ENCODE results near the gene TFEB.

Gene TFEB

GRCh38 chr6:41678511-41679084 is 56.8 kb downstream of the TFEB start:
- Histone ChIP-seq H3K4me3 (ENCODE audit: low read depth, low read length) (no peak overlapping the region), H2AFZ (ENCODE audit: insufficient read depth, low read length, poor library complexity) (no peak overlapping the region), H3K36me3 (ENCODE audit: control insufficient read depth in 1 of 2, insufficient read depth in 2 of 2, low read length in 2 of 2) (no peaks in the 10 kb centered on the region), H3K27ac (ENCODE audit: low read depth, low read length) (no peak overlapping the region), H4K12ac (ENCODE audit: low read depth, low read length) (no peak overlapping the region), H3K9ac (ENCODE audit: low read length) (no peak overlapping the region), H3K23ac (ENCODE audit: low read length) (no peak overlapping the region), H2AK5ac (ENCODE audit: low read length) (no peak overlapping the region), H3K79me2 (ENCODE audit: control insufficient read depth, insufficient read depth, low read length, poor library complexity) (no peaks in the 10 kb centered on the region), H3K14ac (ENCODE audit: low read length) (no peak overlapping the region), H3K9me3 (ENCODE audit: insufficient read depth, low read depth, low read length) (peaks cover 2% of the 10 kb centered on the region), H4K91ac (ENCODE audit: low read depth, low read length) (no peak overlapping the region), H2BK120ac (ENCODE audit: insufficient read depth, low read length, poor library complexity) (no peak overlapping the region), H2BK5ac (ENCODE audit: low read depth, low read length, poor library complexity) (no peak overlapping the region), H3K4me1 (ENCODE audit: control insufficient read depth in 1 of 2, insufficient read depth in 2 of 2, low read length in 2 of 2) (peaks cover 9 to 17% of the 10 kb centered on the region in 2 experiments), H3K4me2 (ENCODE audit: low read length) (no peak overlapping the region), H2BK12ac (ENCODE audit: low read length) (no peak overlapping the region), H3K18ac (ENCODE audit: low read length) (no peak overlapping the region), H3K79me1 (ENCODE audit: low read length) (peaks cover 8% of the 10 kb centered on the region), H4K8ac (ENCODE audit: low read depth, low read length) (no peak overlapping the region), H3K4ac (ENCODE audit: low read depth, low read length) (no peak overlapping the region), H3K27me3 (ENCODE audit: insufficient read depth, low read length) (no peaks in the 10 kb centered on the region)
- no peak for DNase-seq
- no CpG with 5 or more reads among the region's 8 CpGs for WGBS (ENCODE audit: extremely low coverage, insufficient coverage, insufficient read length)

DNA sequence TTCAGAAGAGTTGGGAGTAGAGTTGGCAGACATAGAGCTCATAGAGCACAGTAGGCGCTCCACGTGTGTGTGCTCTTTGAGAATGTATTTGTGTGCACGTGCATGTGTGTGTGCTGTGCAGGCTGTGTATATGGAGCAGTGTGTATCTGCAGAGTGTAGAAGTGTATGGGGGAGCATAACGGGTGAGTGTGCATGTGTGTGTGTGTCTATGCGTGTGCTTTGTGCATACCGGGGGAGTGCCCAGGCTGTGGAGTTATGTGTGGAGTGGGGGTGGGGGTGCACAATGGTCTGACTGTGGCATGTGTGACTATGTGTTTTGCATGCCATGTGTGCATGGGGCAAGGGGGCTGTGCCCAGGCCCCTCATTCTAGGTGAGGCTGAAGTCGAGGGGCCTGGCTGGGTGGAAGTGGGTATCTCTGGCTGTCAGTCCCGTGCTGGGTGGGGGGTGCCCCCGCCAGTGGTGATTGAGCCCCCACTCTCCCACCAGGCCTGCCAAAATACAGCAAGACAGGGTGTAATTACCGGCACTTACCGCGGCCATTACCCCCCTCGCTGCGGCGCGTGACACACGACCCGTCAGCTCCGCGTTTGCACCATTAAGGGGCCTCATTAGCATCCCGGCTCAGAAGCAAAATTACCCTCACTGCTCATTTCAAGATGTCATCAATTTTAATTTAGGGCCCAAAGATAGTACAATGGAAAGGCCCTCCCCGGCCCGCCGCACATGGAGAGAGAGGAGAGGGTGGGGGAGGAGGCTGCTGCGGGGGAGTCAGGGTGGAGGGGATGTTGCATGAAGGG is 58.1 kb downstream of the TFEB start:
- Histone ChIP-seq H3K4ac (ENCODE audit: low read depth, low read length) (no peak overlapping the region), H3K4me2 (ENCODE audit: low read length) (no peak overlapping the region), H3K79me1 (ENCODE audit: low read length) (peaks cover 4% of the 10 kb centered on the region), H2BK120ac (ENCODE audit: insufficient read depth, low read length, poor library complexity) (no peak overlapping the region), H3K4me3 (ENCODE audit: low read depth, low read length) (no peak overlapping the region), H2BK12ac (ENCODE audit: low read length) (no peak overlapping the region), H3K9me3 (ENCODE audit: insufficient read depth, low read depth, low read length) (peaks cover 3% of the 10 kb centered on the region), H2AFZ (ENCODE audit: insufficient read depth, low read length, poor library complexity) (no peak overlapping the region), H3K27ac (ENCODE audit: low read depth, low read length) (no peak overlapping the region), H4K12ac (ENCODE audit: low read depth, low read length) (no peak overlapping the region), H3K79me2 (ENCODE audit: control insufficient read depth, insufficient read depth, low read length, poor library complexity) (no peaks in the 10 kb centered on the region), H4K91ac (ENCODE audit: low read depth, low read length) (no peak overlapping the region), H3K14ac (ENCODE audit: low read length) (no peak overlapping the region), H4K8ac (ENCODE audit: low read depth, low read length) (no peak overlapping the region), H3K9ac (ENCODE audit: low read length) (no peak overlapping the region), H2BK5ac (ENCODE audit: low read depth, low read length, poor library complexity) (no peak overlapping the region), H3K18ac (ENCODE audit: low read length) (no peak overlapping the region), H3K23ac (ENCODE audit: low read length) (no peak overlapping the region), H3K36me3 (ENCODE audit: control insufficient read depth in 1 of 2, insufficient read depth in 2 of 2, low read length in 2 of 2) (no peaks in the 10 kb centered on the region), H3K27me3 (ENCODE audit: insufficient read depth, low read length) (no peaks in the 10 kb centered on the region), H3K4me1 (ENCODE audit: control insufficient read depth in 1 of 2, insufficient read depth in 2 of 2, low read length in 2 of 2) (peaks cover 9 to 12% of the 10 kb centered on the region in 2 experiments), H2AK5ac (ENCODE audit: low read length) (no peak overlapping the region)
- no CpG with 5 or more reads among the region's 25 CpGs for WGBS (ENCODE audit: extremely low coverage, insufficient coverage, insufficient read length)
- DNase-seq = no peak

- H3K4me1 ChIP-seq (ENCODE audit: control insufficient read depth in 1 of 2, insufficient read depth in 2 of 2, low read length in 2 of 2) = peaks cover 9 to 12% of the 10 kb centered on the region in 2 experiments
- H3K9ac ChIP-seq (ENCODE audit: low read length) = no peak overlapping the region
- H3K36me3 ChIP-seq (ENCODE audit: control insufficient read depth in 1 of 2, insufficient read depth in 2 of 2, low read length in 2 of 2) = no peaks in the 10 kb centered on the region
These were observed 59.0 kb downstream of the TFEB start for GRCh38 chr6:41676431-41676830.

GRCh38 chr6:41675992-41676391 is 59.4 kb downstream of the TFEB start:
- Histone ChIP-seq H3K4ac (ENCODE audit: low read depth, low read length) (no peak overlapping the region), H3K4me3 (ENCODE audit: low read depth, low read length) (no peak overlapping the region), H2BK120ac (ENCODE audit: insufficient read depth, low read length, poor library complexity) (no peak overlapping the region), H3K9me3 (ENCODE audit: insufficient read depth, low read depth, low read length) (peaks cover 6% of the 10 kb centered on the region), H3K18ac (ENCODE audit: low read length) (no peak overlapping the region), H4K91ac (ENCODE audit: low read depth, low read length) (no peak overlapping the region), H3K27me3 (ENCODE audit: insufficient read depth, low read length) (no peaks in the 10 kb centered on the region), H3K4me1 (ENCODE audit: control insufficient read depth in 1 of 2, insufficient read depth in 2 of 2, low read length in 2 of 2) (peaks cover 9 to 12% of the 10 kb centered on the region in 2 experiments), H4K8ac (ENCODE audit: low read depth, low read length) (no peak overlapping the region), H2AFZ (ENCODE audit: insufficient read depth, low read length, poor library complexity) (no peak overlapping the region), H3K79me1 (ENCODE audit: low read length) (peaks cover 4% of the 10 kb centered on the region), H2BK5ac (ENCODE audit: low read depth, low read length, poor library complexity) (no peak overlapping the region), H3K79me2 (ENCODE audit: control insufficient read depth, insufficient read depth, low read length, poor library complexity) (no peaks in the 10 kb centered on the region), H3K4me2 (ENCODE audit: low read length) (no peak overlapping the region), H3K36me3 (ENCODE audit: control insufficient read depth in 1 of 2, insufficient read depth in 2 of 2, low read length in 2 of 2) (no peaks in the 10 kb centered on the region), H4K12ac (ENCODE audit: low read depth, low read length) (no peak overlapping the region), H3K9ac (ENCODE audit: low read length) (no peak overlapping the region), H2BK12ac (ENCODE audit: low read length) (no peak overlapping the region), H3K14ac (ENCODE audit: low read length) (no peak overlapping the region), H3K27ac (ENCODE audit: low read depth, low read length) (no peak overlapping the region), H2AK5ac (ENCODE audit: low read length) (peak overlapping the region; percentile 30), H3K23ac (ENCODE audit: low read length) (no peak overlapping the region)
- no peak for DNase-seq
- WGBS (ENCODE audit: extremely low coverage, insufficient coverage, insufficient read length) = no CpG with 5 or more reads among the region's 6 CpGs

More at GRCh38 chr6:41676431-41676830, 59.0 kb downstream of the TFEB start:
- DNase-seq = no peak
- no peak overlapping the region for H3K18ac ChIP-seq (ENCODE audit: low read length)
- no peak overlapping the region for H2AK5ac ChIP-seq (ENCODE audit: low read length)
- H4K8ac ChIP-seq (ENCODE audit: low read depth, low read length) = no peak overlapping the region
- H2AFZ ChIP-seq (ENCODE audit: insufficient read depth, low read length, poor library complexity) = no peak overlapping the region
- H3K4me2 ChIP-seq (ENCODE audit: low read length) = no peak overlapping the region
- no peak overlapping the region for H3K14ac ChIP-seq (ENCODE audit: low read length)
- H3K27ac ChIP-seq (ENCODE audit: low read depth, low read length) = no peak overlapping the region
- H3K4ac ChIP-seq (ENCODE audit: low read depth, low read length) = no peak overlapping the region
- H4K91ac ChIP-seq (ENCODE audit: low read depth, low read length) = no peak overlapping the region
- peaks cover 4% of the 10 kb centered on the region for H3K79me1 ChIP-seq (ENCODE audit: low read length)
- H4K12ac ChIP-seq (ENCODE audit: low read depth, low read length) = no peak overlapping the region
- H3K27me3 ChIP-seq (ENCODE audit: insufficient read depth, low read length) = no peaks in the 10 kb centered on the region
- no peak overlapping the region for H3K23ac ChIP-seq (ENCODE audit: low read length)
- no peak overlapping the region for H2BK5ac ChIP-seq (ENCODE audit: low read depth, low read length, poor library complexity)
- no peak overlapping the region for H2BK12ac ChIP-seq (ENCODE audit: low read length)
- H3K4me3 ChIP-seq (ENCODE audit: low read depth, low read length) = no peak overlapping the region
- WGBS (ENCODE audit: extremely low coverage, insufficient coverage, insufficient read length) = no CpG with 5 or more reads among the region's 5 CpGs
- peaks cover 6% of the 10 kb centered on the region for H3K9me3 ChIP-seq (ENCODE audit: insufficient read depth, low read depth, low read length)
- no peak overlapping the region for H2BK120ac ChIP-seq (ENCODE audit: insufficient read depth, low read length, poor library complexity)
- no peaks in the 10 kb centered on the region for H3K79me2 ChIP-seq (ENCODE audit: control insufficient read depth, insufficient read depth, low read length, poor library complexity)
